OCI-LY7 (cell line): ENCODE data around the gene RPS6KA6. TPM values are rescaled to one million over a fixed set of nuclear protein-coding genes. Genes with fewer than 3 reads are reported as not detected.

ENCODE experiments used
- Bru-seq: library from RNA; stranded (reverse); fragments of 400-500 nt; gene quantifications from one replicate; lab custom pipeline; 2021; lab: Mats Ljungman, UMichigan
- BruChase-seq, 2 experiments: library from RNA; stranded (reverse); fragments of 400-500 nt; gene quantifications; one replicate each; lab custom pipeline; 2021; lab: Mats Ljungman, UMichigan
- BruUV-seq: library from RNA; stranded (reverse); fragments of 400-500 nt; replicated peaks from 2 replicates; lab custom pipeline; 2021; lab: Mats Ljungman, UMichigan
- CTCF ChIA-PET: fragments of 300-600 bp; sonication (Branson Sonifier 250); formaldehyde crosslinking; loops from one replicate; lab custom pipeline; 2022; ENCODE audit warnings: antibody characterized with exemption; ENCODE audit not compliant: unreplicated experiment; lab: Charles Lee
- POLR2A ChIA-PET: fragments of 300-600 bp; sonication (Branson Sonifier 250); formaldehyde crosslinking; loops from one replicate; lab custom pipeline; 2022; ENCODE audit warnings: antibody characterized with exemption; lab: Charles Lee
- DNase-seq: peaks from one replicate; pipeline ENCODE4 v3.0.0-alpha.2; 2015; ENCODE audit warnings: low spot score
- H2AFZ ChIP-seq: fragments of 200-600 bp; sonication (generic), shearing (Covaris generic); 2 replicates; pipeline ENCODE4 v1.6.1; 2014; ENCODE audit warnings: mild to moderate bottlenecking, antibody characterized with exemption, low read length, moderate library complexity
- H3K27ac ChIP-seq: fragments of 200-600 bp; sonication (generic); 2 replicates; pipeline ENCODE4 v1.5.1; 2014; ENCODE audit warnings: mixed run types, low read depth, mild to moderate bottlenecking, moderate library complexity, low read length, inconsistent platforms; ENCODE audit not compliant: poor library complexity, severe bottlenecking
- H3K36me3 ChIP-seq: fragments of 200-600 bp; sonication (generic); 2 replicates; pipeline ENCODE4 v1.6.1; 2014; ENCODE audit warnings: mild to moderate bottlenecking, antibody characterized with exemption, low read length, moderate library complexity, mixed read lengths; ENCODE audit not compliant: insufficient read depth
- H3K4me1 ChIP-seq: fragments of 200-600 bp; sonication (generic); 2 replicates; pipeline ENCODE4 v1.5.1; 2014; ENCODE audit warnings: mild to moderate bottlenecking, low read length; ENCODE audit not compliant: insufficient read depth, poor library complexity, severe bottlenecking
- H3K4me2 ChIP-seq: fragments of 200-600 bp; sonication (generic); 2 replicates; pipeline ENCODE4 v1.6.1; 2014; ENCODE audit warnings: mild to moderate bottlenecking, low read length
- H3K4me3 ChIP-seq: fragments of 200-600 bp; sonication (generic); 2 replicates; pipeline ENCODE4 v1.5.1; 2014; ENCODE audit warnings: mild to moderate bottlenecking, low read depth, low read length; ENCODE audit not compliant: poor library complexity, severe bottlenecking
- H3K79me2 ChIP-seq: fragments of 200-600 bp; sonication (generic); 2 replicates; pipeline ENCODE4 v1.6.1; 2016; ENCODE audit warnings: low read depth, mild to moderate bottlenecking, low read length, moderate library complexity, mixed read lengths; ENCODE audit not compliant: insufficient read depth
- H3K9me2 ChIP-seq: fragments of 200-600 bp; sonication (generic); 2 replicates; pipeline ENCODE4 v1.6.1; 2016; ENCODE audit warnings: mild to moderate bottlenecking, low read length, mixed read lengths; ENCODE audit not compliant: insufficient read depth
- H3K9me3 ChIP-seq: fragments of 200-600 bp; sonication (generic); 2 replicates; pipeline ENCODE4 v1.6.1; 2014; ENCODE audit warnings: mild to moderate bottlenecking, mixed run types, low read length, mixed read lengths
- H4K20me1 ChIP-seq: fragments of 200-600 bp; sonication (generic); 2 replicates; pipeline ENCODE4 v1.6.1; 2014; ENCODE audit warnings: mild to moderate bottlenecking, antibody characterized with exemption, low read length, moderate library complexity, mixed read lengths; ENCODE audit not compliant: insufficient read depth
- CTCF ChIP-seq: fragments of 200-600 bp; sonication (generic); conservative IDR thresholded peaks from 2 replicates; pipeline ENCODE4 v1.5.1; 2014; ENCODE audit warnings: mild to moderate bottlenecking, antibody characterized with exemption, low read length, moderate library complexity, mixed read lengths
- EZH2phosphoT487 ChIP-seq: fragments of 200-600 bp; sonication (generic); IDR thresholded peaks from 2 replicates; pipeline ENCODE4 v1.6.1; 2018; ENCODE audit warnings: low read depth, borderline replicate concordance, mild to moderate bottlenecking, mixed run types, antibody characterized with exemption, low read length, moderate library complexity, mixed read lengths
- intact Hi-C: fragments of 100-400 bp; cut with micrococcal nuclease; formaldehyde crosslinking; loops from one replicate; pipeline ENCODE4 v1.10.0; 2022; ENCODE audit not compliant: unreplicated experiment
- long read RNA-seq: library from polyadenylated mRNA; stranded (forward); transcript quantifications from one replicate; pipeline ENCODE4 v2.0.0, GENCODE V29; 2022
- total RNA-seq, 2 experiments: library from RNA; depleted of rRNA in 1 of 2; stranded (reverse); fragments of >200 nt in 1 of 2; shearing (Covaris generic) in 1 of 2; gene quantifications; 2 replicates each; pipeline ENCODE4 v1.2.3, GENCODE V29; 2014 to 2022

The RPS6KA6 gene
- total RNA-seq (2014; rRNA removed; shearing (Covaris generic)) (not detected in 2 replicates), total RNA-seq (2022) (not detected in 2 replicates), Bru-seq, nascent RNA (percentile 1 among the genes with signal in this experiment), BruChase-seq, experiment 1, labeled RNA remaining after a 6-hour chase (percentile 3 among the genes with signal in this experiment), BruChase-seq, experiment 2, labeled RNA remaining after a 2-hour chase (percentile 1 among the genes with signal in this experiment)
- long read RNA-seq: 0 reads

- Histone ChIP-seq H3K9me3 (no peaks in the 10 kb centered on the region), H3K4me3 (no peak within 1 kb of the TSS), H3K9me2 (no peaks in the 10 kb centered on the region), H3K79me2 (no peaks in the 10 kb centered on the region), H4K20me1 (no peaks in the 10 kb centered on the region), H3K36me3 (no peaks in the 10 kb centered on the region), H3K4me1 (no peaks in the 10 kb centered on the region), H3K27ac (no peak within 1 kb of the TSS), H2AFZ (no peak within 1 kb of the TSS), H3K4me2 (no peak within 1 kb of the TSS)
- DNase-seq: no peak
- POLR2A ChIA-PET: no interaction called here
- BruUV-seq: no TSS peak
- CTCF ChIA-PET: no interaction called here
- TF ChIP-seq CTCF: no peak
- TF ChIP-seq EZH2phosphoT487: no peak
- intact Hi-C loops: no loop called here
Measured at GRCh38 chrX:84187533-84188319, at the start of gene RPS6KA6. Gene RPS6KA6 (minus strand): TSS chrX:84188199. CDS start chrX:84187899, 300 bp downstream.

- ChIA-PET POLR2A (no interaction called here), CTCF (no interaction called here)
- DNase-seq: no peak
- Histone ChIP-seq H3K4me1 (no peaks in the 10 kb centered on the region), H3K4me3 (no peak overlapping the region), H3K9me2 (no peaks in the 10 kb centered on the region), H3K27ac (no peak overlapping the region), H2AFZ (no peak overlapping the region), H3K79me2 (no peaks in the 10 kb centered on the region), H3K9me3 (no peaks in the 10 kb centered on the region), H3K4me2 (no peak overlapping the region), H3K36me3 (no peaks in the 10 kb centered on the region), H4K20me1 (no peaks in the 10 kb centered on the region)
- TF ChIP-seq EZH2phosphoT487: no peak
- no peak for TF ChIP-seq CTCF
- intact Hi-C loops: no loop called here
- BruUV-seq: no TSS peak
Measured at GRCh38 chrX:84224741-84225140, 36.7 kb upstream of the RPS6KA6 start.

- POLR2A ChIA-PET: no interaction called here
- Histone ChIP-seq H3K4me3 (no peak overlapping the region), H3K4me2 (no peak overlapping the region), H3K79me2 (no peaks in the 10 kb centered on the region), H3K9me2 (no peaks in the 10 kb centered on the region), H3K4me1 (no peaks in the 10 kb centered on the region), H3K36me3 (no peaks in the 10 kb centered on the region), H2AFZ (no peak overlapping the region), H3K27ac (no peak overlapping the region), H4K20me1 (no peaks in the 10 kb centered on the region), H3K9me3 (no peaks in the 10 kb centered on the region)
- no peak for TF ChIP-seq EZH2phosphoT487
- no peak for TF ChIP-seq CTCF
- DNase-seq: no peak
- CTCF ChIA-PET: no interaction called here
- no TSS peak for BruUV-seq
- intact Hi-C loops: no loop called here
Measured at GRCh38 chrX:84223261-84223660, 35.3 kb upstream of the RPS6KA6 start.
